ENCODE data around the gene TBC1D7. TPM values are rescaled to one million over a fixed set of nuclear protein-coding genes. Genes with fewer than 3 reads are reported as not detected.

The TBC1D7 gene
- total RNA-seq, 1 donor from 2014 or later: 29.3 TPM

GRCh38 chr6:13263669-13264068 is 64.7 kb downstream of the TBC1D7 start:
- Histone ChIP-seq H3K4me3 (ENCODE audit: low read depth, low read length) (no peak overlapping the region), H3K27me3 (ENCODE audit: control insufficient read depth, insufficient read depth, low read length) (no peaks in the 10 kb centered on the region), H3K36me3 (ENCODE audit: control insufficient read depth, insufficient read depth, low read length) (no peaks in the 10 kb centered on the region)
- no peak for TF ChIP-seq CTCF (IDR thresholded peaks at IDR 0.05; ENCODE audit: insufficient read depth, low read length, poor library complexity, severe bottlenecking)
- DNase-seq (ENCODE audit: low read depth): no peak

- no peaks in the 10 kb centered on the region for H3K27me3 ChIP-seq (ENCODE audit: control insufficient read depth, insufficient read depth, low read length)
- no peaks in the 10 kb centered on the region for H3K36me3 ChIP-seq (ENCODE audit: control insufficient read depth, insufficient read depth, low read length)
- H3K4me3 ChIP-seq (ENCODE audit: low read depth, low read length): no peak overlapping the region
- TF ChIP-seq CTCF (IDR thresholded peaks at IDR 0.05; ENCODE audit: insufficient read depth, low read length, poor library complexity, severe bottlenecking): no peak
- DNase-seq (ENCODE audit: low read depth): no peak
Measured at GRCh38 chr6:13262302-13263230, 65.8 kb downstream of the TBC1D7 start.

- no peak for DNase-seq (ENCODE audit: low read depth)
Measured at GRCh38 chr6:13261464-13261994, 66.8 kb downstream of the TBC1D7 start.

GRCh38 chr6:13260831-13261230 is 67.5 kb downstream of the TBC1D7 start:
- DNase-seq (ENCODE audit: low read depth): no peak
- no peaks in the 10 kb centered on the region for H3K36me3 ChIP-seq (ENCODE audit: control insufficient read depth, insufficient read depth, low read length)
- H3K4me3 ChIP-seq (ENCODE audit: low read depth, low read length): no peak overlapping the region
- no peaks in the 10 kb centered on the region for H3K27me3 ChIP-seq (ENCODE audit: control insufficient read depth, insufficient read depth, low read length)
- no peak for TF ChIP-seq CTCF (IDR thresholded peaks at IDR 0.05; ENCODE audit: insufficient read depth, low read length, poor library complexity, severe bottlenecking)

More at GRCh38 chr6:13261464-13261994, 66.8 kb downstream of the TBC1D7 start:
- no peak for TF ChIP-seq CTCF (IDR thresholded peaks at IDR 0.05; ENCODE audit: insufficient read depth, low read length, poor library complexity, severe bottlenecking)
- no peaks in the 10 kb centered on the region for H3K27me3 ChIP-seq (ENCODE audit: control insufficient read depth, insufficient read depth, low read length)
- H3K36me3 ChIP-seq (ENCODE audit: control insufficient read depth, insufficient read depth, low read length): no peaks in the 10 kb centered on the region
- no peak overlapping the region for H3K4me3 ChIP-seq (ENCODE audit: low read depth, low read length)

GRCh38 chr6:13260101-13260598 is 68.2 kb downstream of the TBC1D7 start:
- no peak for DNase-seq (ENCODE audit: low read depth)
- H3K4me3 ChIP-seq (ENCODE audit: low read depth, low read length): no peak overlapping the region
- TF ChIP-seq CTCF (IDR thresholded peaks at IDR 0.05; ENCODE audit: insufficient read depth, low read length, poor library complexity, severe bottlenecking): no peak
- H3K27me3 ChIP-seq (ENCODE audit: control insufficient read depth, insufficient read depth, low read length): no peaks in the 10 kb centered on the region
- no peaks in the 10 kb centered on the region for H3K36me3 ChIP-seq (ENCODE audit: control insufficient read depth, insufficient read depth, low read length)
